Effector memory CD4-positive, alpha-beta T cell (primary cell): ENCODE data around the gene SHROOM2.

Experiments
- DNase-seq, 3 donors: peaks; one replicate each; pipeline ENCODE4 v3.0.0-alpha.2; 2020
- H3K27ac ChIP-seq: 2 replicates; pipeline ENCODE4 v1.7.0; 2013; ENCODE audit warnings: mild to moderate bottlenecking, low read length, moderate library complexity; ENCODE audit not compliant: insufficient read depth, poor library complexity, severe bottlenecking
- H3K27me3 ChIP-seq: replicated peaks from 2 replicates; pipeline ENCODE4 v1.7.0; 2013; ENCODE audit warnings: mild to moderate bottlenecking, low read length; ENCODE audit not compliant: insufficient read depth, control insufficient read depth, poor library complexity, severe bottlenecking
- H3K36me3 ChIP-seq: 2 replicates; pipeline ENCODE4 v1.7.0; 2013; ENCODE audit warnings: mild to moderate bottlenecking, low read length, moderate library complexity; ENCODE audit not compliant: control insufficient read depth, insufficient read depth
- H3K4me1 ChIP-seq: 2 replicates; pipeline ENCODE4 v1.7.0; 2013; ENCODE audit warnings: low read length, mild to moderate bottlenecking; ENCODE audit not compliant: control insufficient read depth, insufficient read depth, poor library complexity, severe bottlenecking
- H3K4me3 ChIP-seq: 2 replicates; pipeline ENCODE4 v1.7.0; 2013; ENCODE audit warnings: low read length, low read depth, mild to moderate bottlenecking; ENCODE audit not compliant: insufficient read depth, poor library complexity, severe bottlenecking
- H3K9me3 ChIP-seq: 2 replicates; pipeline ENCODE4 v1.7.0; 2013; ENCODE audit warnings: mild to moderate bottlenecking, low read length, moderate library complexity; ENCODE audit not compliant: control insufficient read depth

SHROOM2 gene

GRCh38 chrX:9952300-9952699 is 166.1 kb downstream of the SHROOM2 start:
- no peak overlapping the region for H3K27ac ChIP-seq
- DNase-seq: no peak
- H3K4me3 ChIP-seq: no peak overlapping the region
- no peaks in the 10 kb centered on the region for H3K36me3 ChIP-seq
- H3K27me3 ChIP-seq: no peaks in the 10 kb centered on the region
- no peaks in the 10 kb centered on the region for H3K4me1 ChIP-seq
- H3K9me3 ChIP-seq: no peaks in the 10 kb centered on the region

DNA sequence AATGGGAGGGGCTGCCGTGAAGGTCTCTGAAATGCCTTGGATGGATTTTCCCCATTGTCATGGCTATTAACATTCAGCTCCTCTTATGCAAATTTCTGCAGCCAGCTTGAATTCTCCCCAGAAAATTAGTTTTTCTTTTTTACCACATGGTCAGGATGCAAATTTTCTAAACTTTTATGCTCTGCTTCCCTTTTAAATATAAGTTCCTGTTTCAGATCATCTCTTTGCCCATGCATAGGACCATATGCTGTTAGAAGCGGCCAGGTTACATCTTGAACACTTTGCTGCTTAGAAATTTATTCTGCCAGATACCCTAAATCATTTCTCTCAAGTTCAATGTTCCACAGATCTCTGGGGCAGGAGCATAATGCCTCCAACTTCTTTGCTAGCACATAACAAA is 167.2 kb downstream of the SHROOM2 start:
- H3K27ac ChIP-seq: no peak overlapping the region
- H3K4me3 ChIP-seq: no peak overlapping the region
- DNase-seq: no peak

GRCh38 chrX:9955506-9955905 is 169.3 kb downstream of the SHROOM2 start:
- Histone ChIP-seq H3K4me3 (no peak overlapping the region), H3K36me3 (no peaks in the 10 kb centered on the region), H3K9me3 (no peaks in the 10 kb centered on the region), H3K27ac (no peak overlapping the region), H3K4me1 (no peaks in the 10 kb centered on the region), H3K27me3 (no peaks in the 10 kb centered on the region)
- DNase-seq: no peak

More for the DNA sequence above, 167.2 kb downstream of the SHROOM2 start:
- Histone ChIP-seq H3K27me3 (no peaks in the 10 kb centered on the region), H3K9me3 (no peaks in the 10 kb centered on the region), H3K36me3 (no peaks in the 10 kb centered on the region), H3K4me1 (no peaks in the 10 kb centered on the region)

- Histone ChIP-seq H3K4me3 (no peak overlapping the region), H3K36me3 (no peaks in the 10 kb centered on the region), H3K9me3 (no peaks in the 10 kb centered on the region), H3K27ac (no peak overlapping the region), H3K4me1 (no peaks in the 10 kb centered on the region), H3K27me3 (no peaks in the 10 kb centered on the region)
- DNase-seq: no peak
Measured at GRCh38 chrX:9957743-9958142, 171.5 kb downstream of the SHROOM2 start.

GRCh38 chrX:9958183-9958582 is 172.0 kb downstream of the SHROOM2 start:
- no peak overlapping the region for H3K4me3 ChIP-seq
- H3K4me1 ChIP-seq: no peaks in the 10 kb centered on the region
- H3K27me3 ChIP-seq: no peaks in the 10 kb centered on the region
- H3K36me3 ChIP-seq: no peaks in the 10 kb centered on the region
- H3K9me3 ChIP-seq: no peaks in the 10 kb centered on the region
- DNase-seq: no peak
- H3K27ac ChIP-seq: no peak overlapping the region

GRCh38 chrX:9961750-9962149 is 175.5 kb downstream of the SHROOM2 start:
- DNase-seq: no peak
- Histone ChIP-seq H3K27ac (no peak overlapping the region), H3K4me1 (no peaks in the 10 kb centered on the region)

DNA sequence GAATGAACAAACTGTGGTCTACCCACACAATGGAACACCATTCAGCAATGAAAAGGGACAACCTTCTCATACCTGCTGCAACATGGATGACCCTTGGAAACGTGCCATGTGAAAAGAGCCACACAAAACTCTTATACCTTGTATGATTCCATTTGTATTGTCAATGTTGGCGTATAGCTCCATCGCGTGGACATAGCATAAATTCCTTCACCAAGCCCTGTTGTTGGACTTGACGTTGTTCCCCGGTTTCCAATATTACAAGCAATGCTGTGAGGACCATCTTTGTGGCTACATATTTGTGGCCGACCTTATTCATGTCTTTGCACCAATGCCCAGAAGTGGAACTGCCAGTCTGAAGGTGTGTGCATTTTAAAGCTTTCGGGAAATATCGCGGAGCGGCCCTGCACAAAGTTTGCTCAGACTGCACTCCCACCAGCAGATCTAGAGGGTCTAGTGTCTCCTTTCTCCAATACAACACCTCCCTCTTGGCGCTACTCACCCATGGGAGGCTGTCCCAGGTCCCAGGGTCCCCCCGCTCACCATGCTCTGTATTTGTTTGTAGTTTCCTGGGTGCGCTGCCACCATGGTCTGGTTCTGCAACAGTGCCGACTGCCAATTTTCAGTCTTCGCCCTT is 180.7 kb downstream of the SHROOM2 start, which contains the start of gene CLDN34:
TSS of gene CLDN34 (plus strand) at position 584 of the 634 bp plus-strand sequence. CDS start at position 584, 0 bp downstream.
- no peak within 1 kb of the TSS for H3K4me3 ChIP-seq
- H3K9me3 ChIP-seq: no peaks in the 10 kb centered on the region
- no peaks in the 10 kb centered on the region for H3K27me3 ChIP-seq
- no peaks in the 10 kb centered on the region for H3K4me1 ChIP-seq
- no peak within 1 kb of the TSS for H3K27ac ChIP-seq
- DNase-seq: no peak
- no peaks in the 10 kb centered on the region for H3K36me3 ChIP-seq

More at GRCh38 chrX:9961750-9962149, 175.5 kb downstream of the SHROOM2 start:
- no peaks in the 10 kb centered on the region for H3K27me3 ChIP-seq
- no peaks in the 10 kb centered on the region for H3K9me3 ChIP-seq
- no peaks in the 10 kb centered on the region for H3K36me3 ChIP-seq
- no peak overlapping the region for H3K4me3 ChIP-seq

DNA sequence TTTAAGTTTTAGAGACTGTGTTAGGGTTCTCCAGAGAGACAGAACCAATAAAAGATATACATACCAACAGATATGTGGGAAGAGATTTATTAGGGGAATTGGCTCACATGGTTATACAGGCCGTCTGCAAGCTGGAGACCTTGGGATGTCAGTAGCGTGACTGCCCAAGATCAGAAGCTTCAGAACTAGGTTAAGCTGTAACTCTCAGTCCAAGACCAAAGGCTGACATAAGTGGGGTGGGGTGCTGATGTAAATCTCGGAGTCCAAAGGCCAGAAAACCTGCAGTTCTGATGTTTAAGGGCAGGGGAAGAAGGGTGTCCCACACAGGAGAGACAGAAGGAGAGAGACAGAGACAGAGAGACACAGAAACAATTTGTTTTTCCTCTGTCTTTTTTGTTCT is 191.4 kb downstream of the SHROOM2 start:
- no peak overlapping the region for H3K27ac ChIP-seq
- H3K36me3 ChIP-seq: no peaks in the 10 kb centered on the region
- DNase-seq: no peak
- no peaks in the 10 kb centered on the region for H3K4me1 ChIP-seq
- no peak overlapping the region for H3K4me3 ChIP-seq
- H3K9me3 ChIP-seq: no peaks in the 10 kb centered on the region
- H3K27me3 ChIP-seq: no peaks in the 10 kb centered on the region

GRCh38 chrX:9980401-9980800 is 194.2 kb downstream of the SHROOM2 start:
- Histone ChIP-seq H3K27me3 (no peaks in the 10 kb centered on the region), H3K9me3 (no peaks in the 10 kb centered on the region), H3K27ac (no peak overlapping the region), H3K36me3 (no peaks in the 10 kb centered on the region), H3K4me3 (no peak overlapping the region), H3K4me1 (no peaks in the 10 kb centered on the region)
- DNase-seq: no peak

GRCh38 chrX:9980927-9981326 is 194.7 kb downstream of the SHROOM2 start:
- Histone ChIP-seq H3K27me3 (no peaks in the 10 kb centered on the region), H3K27ac (no peak overlapping the region), H3K4me1 (no peaks in the 10 kb centered on the region), H3K4me3 (no peak overlapping the region), H3K36me3 (no peaks in the 10 kb centered on the region), H3K9me3 (no peaks in the 10 kb centered on the region)
- no peak for DNase-seq
